NCI-H226 (cell line): Measurements from ENCODE around the gene EGLN1.

Experiments
- DNase-seq: peaks from one replicate; pipeline ENCODE4 v3.0.0-alpha.2; 2015

The EGLN1 gene

DNA sequence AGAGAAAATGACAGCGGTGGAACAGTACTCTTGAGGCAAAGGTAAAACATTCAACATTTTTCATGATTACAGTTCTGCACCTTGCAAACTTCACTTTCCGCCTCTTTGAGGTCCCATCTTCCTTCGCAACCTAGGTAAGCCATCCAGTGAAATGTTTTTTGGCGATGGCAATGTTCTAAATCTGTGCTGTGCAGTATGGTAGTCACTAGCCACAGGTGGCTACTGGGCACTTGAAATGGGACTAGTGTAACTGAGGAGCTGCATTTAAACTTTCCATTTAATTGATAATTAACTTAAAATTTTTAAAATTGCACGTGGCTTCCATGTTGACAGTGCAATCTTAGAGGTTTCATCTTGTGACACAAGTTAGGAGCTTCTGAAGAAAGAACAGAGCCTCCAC, 97.4 kb downstream of the EGLN1 start:
- no peak for DNase-seq

DNA sequence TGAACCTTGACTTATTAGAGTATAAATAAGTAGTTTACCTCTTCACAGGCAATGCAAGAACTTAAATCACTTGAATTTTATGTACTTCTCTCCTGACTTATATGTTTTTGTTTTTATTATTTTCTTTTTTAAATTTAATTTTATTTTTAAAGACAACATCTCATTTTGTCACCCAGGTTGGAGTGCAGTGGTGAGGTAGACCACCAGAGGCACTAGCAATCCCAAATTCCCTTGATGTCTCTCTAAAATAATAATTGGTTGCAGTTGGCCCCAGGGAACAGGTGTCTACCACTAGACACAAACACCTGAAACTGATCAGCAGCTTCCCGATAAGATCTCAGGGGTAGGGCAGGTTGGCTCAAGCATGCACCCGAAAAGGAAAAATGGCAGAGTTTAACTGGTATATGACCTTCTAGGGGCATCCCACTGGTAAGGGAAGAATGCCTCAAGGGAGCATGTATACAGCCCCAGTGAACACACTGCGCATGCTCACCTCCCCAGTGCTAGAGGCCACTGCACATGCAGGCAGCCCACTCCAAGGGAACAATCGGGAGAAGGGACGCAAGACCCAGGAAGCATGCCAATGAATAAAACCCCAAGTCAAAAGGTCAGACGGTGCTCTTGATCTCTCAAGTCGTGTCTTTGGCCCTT, 99.1 kb downstream of the EGLN1 start:
- no peak for DNase-seq

DNA sequence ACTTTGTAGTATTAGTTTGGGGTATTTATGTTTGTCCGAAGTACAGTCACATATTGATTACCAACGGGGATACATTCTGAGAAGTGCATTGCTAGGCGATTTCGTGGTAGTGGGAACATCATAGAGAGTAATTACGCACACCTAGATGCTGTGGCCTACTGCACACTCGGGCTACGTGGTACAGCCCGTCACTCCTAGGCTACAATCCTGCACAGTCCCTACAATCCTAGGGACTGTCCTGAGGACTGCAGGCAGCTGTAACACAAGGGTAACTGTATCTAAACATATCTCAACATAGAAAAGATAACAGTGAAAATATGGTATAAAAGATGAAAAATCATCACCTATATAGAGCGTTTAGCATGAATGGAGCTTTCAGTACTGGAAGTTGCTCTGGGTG, 103.0 kb downstream of the EGLN1 start:
- DNase-seq, result no peak

DNA sequence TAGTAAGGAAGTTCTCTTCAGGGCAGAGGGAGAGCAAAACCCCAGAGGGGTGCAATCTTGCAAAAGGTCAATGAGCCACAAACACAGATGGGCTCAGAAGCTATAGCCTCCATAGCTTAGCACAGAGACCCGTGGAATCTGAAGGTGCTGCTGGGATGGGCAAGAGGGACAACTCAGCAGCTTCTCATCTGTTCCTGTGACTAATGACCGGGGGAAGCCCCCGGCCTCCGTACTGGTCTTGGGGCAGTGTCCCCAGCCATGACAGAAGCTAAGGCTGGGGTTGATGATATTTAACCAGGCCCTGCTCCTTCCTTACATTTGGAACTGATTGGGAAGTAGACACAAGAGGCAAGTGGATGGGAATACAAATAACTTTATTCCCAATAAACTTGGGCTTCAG, 103.5 kb downstream of the EGLN1 start:
- DNase-seq, result no peak

DNA sequence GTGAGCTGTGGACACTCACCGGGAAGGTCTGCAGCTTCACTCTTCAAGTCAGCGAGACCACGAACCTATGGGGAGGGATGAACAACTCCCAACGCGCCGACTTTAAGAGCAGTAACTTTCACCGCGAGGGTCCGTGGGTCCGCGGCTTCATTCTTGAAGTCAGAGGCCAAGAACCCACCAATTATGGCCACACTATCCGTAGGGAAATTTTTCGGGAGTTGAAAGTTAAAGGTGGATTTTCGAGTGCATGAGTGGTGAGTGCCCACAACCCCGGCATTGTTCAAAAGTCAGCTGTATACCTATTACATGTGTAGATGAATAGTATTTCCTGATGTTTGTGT, 104.1 kb downstream of the EGLN1 start:
- no peak for DNase-seq

DNA sequence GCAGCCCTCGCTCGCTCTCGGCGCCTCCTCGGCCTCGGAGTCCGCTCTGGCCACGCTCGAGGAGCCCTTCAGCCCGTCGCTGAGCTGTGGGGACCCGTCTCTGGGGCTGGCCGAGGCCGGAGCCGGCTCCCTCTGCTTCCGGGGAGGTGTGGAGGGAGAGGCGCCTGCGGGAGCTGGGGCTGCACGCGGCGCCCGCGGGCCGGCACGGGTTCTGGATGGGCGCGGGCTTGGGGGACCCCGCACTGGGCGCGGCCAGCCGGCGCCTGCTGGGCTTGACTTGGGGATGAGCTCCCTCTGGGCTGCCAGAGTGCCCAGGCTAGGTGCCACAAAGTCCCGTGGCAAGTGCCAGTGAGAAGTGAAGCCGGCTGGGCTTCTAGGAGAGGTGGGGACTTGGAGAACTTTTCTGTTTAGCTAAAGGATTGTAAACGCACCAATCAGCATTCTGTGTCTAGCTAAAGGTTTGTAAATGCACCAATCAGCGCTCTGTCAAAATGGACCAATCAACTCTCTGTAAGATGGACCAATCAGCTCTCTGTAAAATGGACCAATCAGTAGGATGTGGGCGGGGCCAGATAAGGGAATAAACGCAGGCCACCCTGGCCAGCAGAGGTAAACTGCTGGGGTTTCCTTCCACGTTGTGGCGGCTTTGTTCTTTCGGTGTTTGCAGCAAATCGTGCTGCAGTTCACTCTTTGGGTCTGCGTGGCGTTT, 104.6 kb downstream of the EGLN1 start:
- DNase-seq, result no peak

DNA sequence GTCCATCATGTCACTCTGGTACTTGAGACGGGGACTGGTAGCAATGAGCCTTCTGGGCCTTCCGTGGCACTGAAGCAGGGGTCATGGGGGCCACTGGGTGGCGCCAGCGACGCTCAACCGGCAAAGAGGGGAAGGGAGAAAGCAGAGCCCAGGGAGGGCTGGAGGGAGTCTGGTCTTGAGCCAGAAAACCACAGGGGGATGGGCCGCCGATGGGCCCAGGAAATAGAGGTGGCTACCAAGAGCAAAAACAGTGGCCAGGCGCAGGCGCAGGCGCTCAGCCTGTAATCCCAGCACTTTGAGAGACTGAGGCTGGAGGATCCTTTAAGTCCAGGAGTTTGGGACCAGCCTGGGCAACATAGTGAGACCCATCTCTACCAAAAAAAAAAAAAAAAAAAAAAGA, 106.2 kb downstream of the EGLN1 start:
- DNase-seq, result peak; percentile 1
